ENCODE measurements around the gene ATL1.

DNA sequence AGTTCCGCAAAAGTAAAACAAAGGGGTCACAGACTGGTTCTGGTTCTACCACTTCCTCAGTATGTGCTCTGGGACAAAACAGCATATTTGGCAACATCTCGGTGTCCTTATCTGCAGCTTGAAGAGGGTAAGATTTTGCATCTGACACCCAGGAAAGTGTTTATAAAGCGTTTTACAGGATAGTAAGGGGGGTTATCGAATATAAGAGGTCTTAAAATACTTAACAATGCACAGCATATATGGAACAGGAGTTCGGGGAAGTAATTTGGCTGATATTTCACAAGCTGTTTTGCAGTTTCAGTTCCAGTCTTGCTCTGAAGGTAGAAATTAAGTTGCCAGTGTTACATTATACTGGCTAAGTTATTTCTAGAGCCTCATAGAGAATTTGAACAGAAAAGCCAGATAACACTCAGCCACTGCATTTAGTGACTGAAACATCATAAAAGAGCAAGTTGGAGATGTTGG is 26.7 kb upstream of the ATL1 start:
- TF ChIP-seq, protein P1, sequence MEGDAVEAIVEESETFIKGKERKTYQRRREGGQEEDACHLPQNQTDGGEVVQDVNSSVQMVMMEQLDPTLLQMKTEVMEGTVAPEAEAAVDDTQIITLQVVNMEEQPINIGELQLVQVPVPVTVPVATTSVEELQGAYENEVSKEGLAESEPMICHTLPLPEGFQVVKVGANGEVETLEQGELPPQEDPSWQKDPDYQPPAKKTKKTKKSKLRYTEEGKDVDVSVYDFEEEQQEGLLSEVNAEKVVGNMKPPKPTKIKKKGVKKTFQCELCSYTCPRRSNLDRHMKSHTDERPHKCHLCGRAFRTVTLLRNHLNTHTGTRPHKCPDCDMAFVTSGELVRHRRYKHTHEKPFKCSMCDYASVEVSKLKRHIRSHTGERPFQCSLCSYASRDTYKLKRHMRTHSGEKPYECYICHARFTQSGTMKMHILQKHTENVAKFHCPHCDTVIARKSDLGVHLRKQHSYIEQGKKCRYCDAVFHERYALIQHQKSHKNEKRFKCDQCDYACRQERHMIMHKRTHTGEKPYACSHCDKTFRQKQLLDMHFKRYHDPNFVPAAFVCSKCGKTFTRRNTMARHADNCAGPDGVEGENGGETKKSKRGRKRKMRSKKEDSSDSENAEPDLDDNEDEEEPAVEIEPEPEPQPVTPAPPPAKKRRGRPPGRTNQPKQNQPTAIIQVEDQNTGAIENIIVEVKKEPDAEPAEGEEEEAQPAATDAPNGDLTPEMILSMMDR (IDR thresholded peaks at IDR 0.05; ENCODE audit: borderline replicate concordance, extremely low read depth, low read length, poor library complexity, severe bottlenecking): no peak
- no peak for TF ChIP-seq EZH2 (IDR thresholded peaks at IDR 0.05; ENCODE audit: borderline replicate concordance, low read depth, low read length, severe bottlenecking)
